ENCODE results near the gene ERP27.

Gene ERP27

DNA sequence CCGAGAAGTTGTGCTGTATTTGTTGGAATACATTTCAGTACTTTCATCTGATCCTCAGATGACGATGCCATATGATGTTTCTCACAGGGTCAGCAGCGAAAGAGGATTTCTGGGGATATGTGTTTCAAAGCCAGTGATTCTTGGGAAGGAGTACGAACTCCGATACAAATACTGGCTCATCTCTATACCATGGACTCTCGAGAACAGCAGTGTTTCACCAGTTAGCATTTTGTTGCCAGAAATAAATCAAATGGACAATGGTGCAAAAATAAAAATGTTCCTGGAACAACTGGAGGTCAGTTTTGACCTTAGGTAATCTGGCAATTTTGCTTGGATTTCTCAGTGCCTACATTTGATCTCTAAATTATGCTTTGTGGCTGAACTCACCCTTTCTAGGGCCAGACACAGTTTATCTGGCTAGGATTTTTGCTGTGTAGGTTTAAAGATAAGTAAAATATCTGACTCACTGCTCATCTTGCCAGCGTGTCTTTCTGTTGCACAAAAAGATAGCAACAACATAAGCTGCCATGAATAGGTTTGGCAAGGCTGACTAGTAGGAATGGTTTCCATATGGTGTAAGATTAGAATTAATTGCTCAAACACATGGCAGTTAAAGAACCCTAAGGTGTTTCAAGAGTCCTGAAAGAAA, 41.7 kb downstream of the ERP27 start:
- no peak for DNase-seq (ENCODE audit: insufficient read length)
- TF ChIP-seq POLR2AphosphoS5 (IDR thresholded peaks at IDR 0.05; ENCODE audit: low read depth, low read length) (no peak), POLR2A (IDR thresholded peaks at IDR 0.05; ENCODE audit: low read depth, low read length) (no peak), TAF1 (IDR thresholded peaks at IDR 0.05; ENCODE audit: borderline replicate concordance, low read depth, low read length) (no peak)
- peak; percentile 9 for FAIRE-seq

DNA sequence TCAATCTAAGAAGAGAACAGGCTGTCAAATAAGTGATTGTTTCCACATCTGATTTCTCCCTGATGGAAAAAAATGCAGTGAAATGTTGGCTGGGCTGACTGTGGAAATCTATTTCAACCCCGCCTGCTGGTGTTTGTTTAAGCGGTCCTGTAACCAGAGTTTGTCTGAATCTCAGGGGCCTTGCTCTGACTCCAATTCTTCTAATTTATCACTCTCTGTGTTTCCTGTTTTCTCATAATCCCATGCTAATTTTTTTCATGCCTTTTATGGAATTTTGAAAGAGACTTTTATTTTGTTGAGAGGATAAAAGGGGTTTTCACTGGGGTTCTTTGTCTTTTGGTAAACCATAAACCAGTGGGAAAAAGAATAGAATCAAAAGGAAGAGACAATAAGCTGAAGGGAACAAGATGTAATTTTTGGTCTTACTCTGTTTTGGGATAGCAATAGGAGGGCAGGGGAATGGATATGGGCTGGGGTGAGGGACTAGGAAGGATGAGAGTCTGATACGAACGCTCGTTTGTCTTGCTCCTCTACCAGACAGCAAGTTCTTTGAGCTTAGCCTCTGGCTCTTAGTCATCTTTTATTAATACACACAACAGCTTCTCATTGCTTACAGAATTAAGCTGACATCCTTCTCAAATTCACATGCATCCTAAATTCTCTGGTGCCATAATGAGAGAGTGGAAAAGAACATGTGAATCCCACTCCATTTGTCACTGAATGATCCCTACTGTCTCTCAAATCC, 44.7 kb downstream of the ERP27 start:
- DNase-seq (ENCODE audit: insufficient read length) (no peak), FAIRE-seq (no peak)
- TF ChIP-seq POLR2A (IDR thresholded peaks at IDR 0.05; ENCODE audit: low read depth, low read length) (no peak), POLR2AphosphoS5 (IDR thresholded peaks at IDR 0.05; ENCODE audit: low read depth, low read length) (no peak), TAF1 (IDR thresholded peaks at IDR 0.05; ENCODE audit: borderline replicate concordance, low read depth, low read length) (no peak)

DNA sequence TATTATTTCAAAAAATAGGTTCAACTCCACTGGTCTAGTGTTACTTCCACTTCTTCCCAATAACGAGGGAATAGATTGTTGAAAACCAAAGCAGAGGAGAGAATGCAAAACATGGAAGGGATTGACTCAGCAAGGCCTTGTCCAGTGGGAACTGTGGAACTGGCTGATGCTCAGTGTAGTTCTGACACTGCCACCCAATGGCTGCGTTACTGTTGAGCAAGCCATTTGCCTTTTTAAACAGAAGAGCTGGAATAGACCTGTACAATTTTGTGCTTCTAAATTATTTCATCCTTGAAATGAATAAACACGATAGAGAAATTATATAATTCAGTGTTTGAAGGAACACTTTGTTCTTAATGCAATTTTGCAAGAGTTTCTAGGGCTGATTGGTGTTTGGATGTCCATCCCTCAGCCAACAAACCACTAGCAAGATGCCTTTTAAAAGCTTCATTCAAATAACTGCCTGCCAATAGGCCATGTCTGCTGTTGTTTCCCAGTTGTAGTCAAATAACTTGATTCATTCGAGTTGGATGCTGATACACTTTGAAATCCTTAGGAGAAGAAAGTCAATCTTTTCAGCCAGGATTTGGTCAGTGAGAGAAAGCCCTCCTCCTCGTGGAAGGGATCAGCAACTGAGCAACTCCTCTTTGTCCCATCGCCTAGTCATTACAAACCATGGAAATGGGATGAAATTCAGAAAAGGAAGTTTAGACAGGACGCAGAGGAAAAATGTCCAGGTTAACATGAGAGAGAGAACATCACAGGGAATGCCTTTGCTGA, 45.4 kb downstream of the ERP27 start:
- TF ChIP-seq POLR2A (IDR thresholded peaks at IDR 0.05; ENCODE audit: low read depth, low read length) (no peak), TAF1 (IDR thresholded peaks at IDR 0.05; ENCODE audit: borderline replicate concordance, low read depth, low read length) (no peak), POLR2AphosphoS5 (IDR thresholded peaks at IDR 0.05; ENCODE audit: low read depth, low read length) (no peak)

DNA sequence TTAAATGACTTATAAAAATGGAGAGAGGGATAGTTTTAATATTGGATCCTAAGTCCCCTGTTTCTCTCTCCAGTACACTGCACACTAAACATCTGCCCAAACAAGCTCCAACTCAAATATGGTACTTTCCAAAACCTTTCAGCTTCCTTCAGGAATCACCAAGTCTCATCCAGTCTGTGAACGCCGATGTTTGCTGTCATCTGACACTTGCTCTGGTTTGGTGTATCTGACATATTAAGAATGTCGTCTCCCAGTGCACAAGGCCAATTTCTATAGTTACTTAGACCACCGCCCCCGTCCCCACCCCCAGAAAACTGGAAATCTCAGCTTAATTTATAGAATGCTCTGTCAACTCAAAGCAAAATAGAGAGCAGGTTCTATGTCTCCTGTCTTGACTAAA, 47.6 kb downstream of the ERP27 start:
- FAIRE-seq (no peak), DNase-seq (ENCODE audit: insufficient read length) (no peak)
- TF ChIP-seq POLR2AphosphoS5 (IDR thresholded peaks at IDR 0.05; ENCODE audit: low read depth, low read length) (no peak), POLR2A (IDR thresholded peaks at IDR 0.05; ENCODE audit: low read depth, low read length) (no peak), TAF1 (IDR thresholded peaks at IDR 0.05; ENCODE audit: borderline replicate concordance, low read depth, low read length) (no peak)

More for the DNA sequence above, 45.4 kb downstream of the ERP27 start:
- no peak for DNase-seq (ENCODE audit: insufficient read length)
- FAIRE-seq: no peak

DNA sequence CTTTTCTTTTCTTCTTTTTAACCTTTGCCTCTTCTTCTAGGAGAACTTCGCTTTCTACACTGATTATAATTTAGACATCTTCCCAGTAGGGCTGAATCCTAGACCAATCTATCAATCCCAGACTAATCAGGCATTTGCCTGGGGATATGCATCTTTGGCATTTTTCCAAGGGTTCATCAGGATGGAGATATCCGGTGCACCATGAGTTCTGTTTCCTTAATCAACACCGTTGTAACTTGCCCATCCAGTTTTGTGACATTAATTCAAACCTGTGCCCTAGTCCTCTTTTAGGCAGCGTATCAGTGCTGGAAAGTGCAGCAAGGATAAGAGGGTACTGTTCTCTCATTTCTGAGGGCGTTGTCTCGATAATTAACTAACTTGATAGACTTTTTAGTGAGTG, 52.1 kb downstream of the ERP27 start:
- TF ChIP-seq TAF1 (IDR thresholded peaks at IDR 0.05; ENCODE audit: borderline replicate concordance, low read depth, low read length) (no peak), POLR2AphosphoS5 (IDR thresholded peaks at IDR 0.05; ENCODE audit: low read depth, low read length) (no peak), POLR2A (IDR thresholded peaks at IDR 0.05; ENCODE audit: low read depth, low read length) (no peak)
- DNase-seq (ENCODE audit: insufficient read length): no peak
- FAIRE-seq: no peak

DNA sequence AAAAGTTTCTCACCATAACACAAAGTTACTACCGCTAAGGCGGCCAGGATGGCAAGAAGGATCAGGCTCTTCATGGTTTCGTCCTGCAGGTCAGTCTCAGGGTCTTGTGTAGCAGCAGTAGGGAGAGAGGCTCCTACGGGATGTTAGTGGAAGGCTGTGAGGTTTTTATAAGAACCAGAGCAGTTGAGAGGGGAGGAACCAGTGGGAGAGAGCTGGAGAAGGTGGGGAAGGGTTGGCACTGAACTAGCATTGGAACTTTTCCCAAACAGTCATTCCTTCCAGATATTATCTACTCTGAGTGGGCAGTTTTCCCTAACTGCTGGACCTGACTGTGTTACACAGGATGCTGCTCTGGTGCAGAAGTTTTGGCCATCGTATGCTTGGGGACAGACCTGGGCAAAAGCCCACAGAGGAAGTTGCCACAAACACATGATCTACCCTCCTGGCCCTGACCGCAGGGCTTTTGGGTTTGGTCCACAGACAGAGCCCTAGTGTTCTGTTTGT, 52.6 kb downstream of the ERP27 start, which contains the start of gene MGP:
Gene MGP (minus strand): TSS at position 137 of the 504 bp plus-strand sequence. CDS start 63 bp downstream, at position 74.
- DNase-seq (ENCODE audit: insufficient read length): no peak
- TF ChIP-seq POLR2AphosphoS5 (IDR thresholded peaks at IDR 0.05; ENCODE audit: low read depth, low read length): no peak
- no peak for TF ChIP-seq POLR2A (IDR thresholded peaks at IDR 0.05; ENCODE audit: low read depth, low read length)
- TF ChIP-seq TAF1 (IDR thresholded peaks at IDR 0.05; ENCODE audit: borderline replicate concordance, low read depth, low read length): no peak
- FAIRE-seq: no peak

DNA sequence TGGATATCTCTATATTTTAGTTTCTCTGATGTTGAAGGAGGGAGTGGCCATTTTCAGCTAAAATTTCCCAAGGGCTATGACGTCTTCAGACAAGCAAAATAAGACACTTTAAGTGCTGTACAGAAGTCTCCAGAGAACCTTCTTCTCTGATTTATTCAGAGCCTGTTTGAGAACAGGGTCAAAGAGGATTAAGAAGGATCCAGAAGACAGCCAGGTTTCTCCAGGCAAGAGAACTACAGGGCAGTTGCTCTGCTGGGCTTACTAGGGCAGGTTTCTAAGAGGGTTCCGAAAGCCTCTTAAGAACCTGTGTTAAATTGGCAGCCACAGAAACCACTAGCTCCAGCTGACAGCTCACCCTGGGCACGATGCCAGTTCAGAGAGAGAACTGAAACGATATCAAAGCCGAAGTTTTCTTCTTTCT, 53.9 kb downstream of the ERP27 start:
- TF ChIP-seq POLR2A (IDR thresholded peaks at IDR 0.05; ENCODE audit: low read depth, low read length): no peak
- no peak for TF ChIP-seq TAF1 (IDR thresholded peaks at IDR 0.05; ENCODE audit: borderline replicate concordance, low read depth, low read length)
- no peak for TF ChIP-seq POLR2AphosphoS5 (IDR thresholded peaks at IDR 0.05; ENCODE audit: low read depth, low read length)
- DNase-seq (ENCODE audit: insufficient read length) (peak; percentile 5), FAIRE-seq (peak; percentile 92)

DNA sequence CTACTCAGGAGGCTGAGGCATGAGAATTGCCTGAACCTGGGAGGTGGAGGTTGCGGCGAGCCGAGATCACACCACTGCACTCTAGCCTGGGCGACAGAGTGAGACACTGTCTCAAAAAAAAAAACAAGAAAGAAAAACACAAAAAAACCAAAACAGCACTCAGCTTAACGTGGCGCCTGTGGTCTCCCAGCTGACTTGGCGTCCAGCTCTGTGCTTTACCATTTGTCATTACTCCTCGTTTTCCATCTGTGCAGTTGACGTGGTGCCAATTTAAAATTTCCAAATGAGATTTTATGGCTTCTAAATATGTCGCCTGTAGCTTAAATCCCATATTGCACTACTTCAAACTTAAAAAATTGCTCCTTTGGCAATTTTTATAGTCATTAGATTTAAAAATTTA, 54.7 kb downstream of the ERP27 start:
- TF ChIP-seq POLR2AphosphoS5 (IDR thresholded peaks at IDR 0.05; ENCODE audit: low read depth, low read length): no peak
- TF ChIP-seq POLR2A (IDR thresholded peaks at IDR 0.05; ENCODE audit: low read depth, low read length): no peak
- no peak for TF ChIP-seq TAF1 (IDR thresholded peaks at IDR 0.05; ENCODE audit: borderline replicate concordance, low read depth, low read length)
- no peak for DNase-seq (ENCODE audit: insufficient read length)
- FAIRE-seq: no peak

DNA sequence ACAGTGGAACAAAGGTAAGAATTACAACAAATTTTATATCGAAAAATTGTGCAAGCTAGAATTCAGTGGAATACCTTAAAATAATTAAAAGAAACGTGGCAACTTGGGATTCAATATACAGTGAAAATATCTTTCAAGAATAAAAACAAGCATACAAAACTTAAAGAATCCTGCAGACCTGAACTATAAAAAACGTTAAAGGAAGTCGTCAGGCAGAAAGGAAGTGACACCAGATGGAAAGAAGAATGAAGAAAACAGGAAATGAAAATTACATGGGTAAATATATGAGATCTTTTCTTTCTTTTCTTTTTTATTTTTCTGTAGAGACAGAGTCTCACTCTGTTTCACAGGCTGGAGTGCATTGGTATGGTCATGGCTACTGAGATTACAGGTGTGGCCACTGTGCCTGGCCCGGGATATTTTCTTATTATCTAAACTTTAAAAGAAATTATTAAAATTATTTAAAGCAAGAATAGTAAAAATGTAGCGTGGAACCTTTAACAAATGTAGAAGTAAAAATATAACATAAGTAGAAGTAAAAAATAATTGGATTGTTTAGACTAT, 57.4 kb downstream of the ERP27 start:
- no peak for FAIRE-seq
- no peak for DNase-seq (ENCODE audit: insufficient read length)
- TF ChIP-seq POLR2A (IDR thresholded peaks at IDR 0.05; ENCODE audit: low read depth, low read length) (no peak), POLR2AphosphoS5 (IDR thresholded peaks at IDR 0.05; ENCODE audit: low read depth, low read length) (no peak), TAF1 (IDR thresholded peaks at IDR 0.05; ENCODE audit: borderline replicate concordance, low read depth, low read length) (no peak)

DNA sequence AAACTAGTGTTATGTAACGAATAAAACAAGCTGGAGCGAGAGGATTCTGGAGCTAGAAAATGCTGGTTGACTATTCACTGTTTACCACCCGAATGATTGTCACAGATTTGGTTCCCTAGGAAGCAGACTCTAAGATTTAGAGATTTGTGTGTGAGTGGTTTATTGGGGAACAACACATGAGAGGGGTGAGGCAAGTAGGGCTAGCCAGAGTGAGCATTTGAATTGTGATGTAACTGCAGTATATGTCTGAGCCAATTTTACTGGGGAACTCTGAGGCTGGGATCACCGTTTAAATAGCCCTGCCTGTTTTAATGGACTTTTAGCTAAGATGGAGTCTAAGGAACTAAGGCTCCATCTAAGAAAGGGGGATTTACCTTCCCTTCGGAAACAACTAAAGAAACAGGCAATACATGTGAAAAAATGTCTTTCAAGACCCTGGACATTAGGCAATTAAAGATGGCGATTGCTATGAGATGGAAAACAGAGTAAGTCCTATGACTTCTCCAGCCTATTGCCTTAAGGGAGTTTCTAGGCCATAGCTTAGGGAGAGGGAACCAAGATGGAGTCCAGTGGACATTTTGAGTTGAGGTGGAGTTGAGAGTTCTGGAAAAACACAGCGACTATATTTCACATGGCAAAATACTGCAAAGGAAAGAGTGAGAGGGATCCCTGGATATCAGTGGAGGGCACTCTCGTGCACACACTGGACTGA, 59.0 kb downstream of the ERP27 start:
- TF ChIP-seq POLR2AphosphoS5 (IDR thresholded peaks at IDR 0.05; ENCODE audit: low read depth, low read length): no peak
- TF ChIP-seq POLR2A (IDR thresholded peaks at IDR 0.05; ENCODE audit: low read depth, low read length): no peak
- TF ChIP-seq TAF1 (IDR thresholded peaks at IDR 0.05; ENCODE audit: borderline replicate concordance, low read depth, low read length): no peak
- FAIRE-seq: no peak
- DNase-seq (ENCODE audit: insufficient read length): no peak
